Hepatic stellate cell (primary cell): ENCODE results near the gene TAS2R31.
"Not testable (repeated sequence)": the region's sequence is repeated elsewhere in the genome, so short reads cannot be mapped to it uniquely, and the experiment has no call there.

Source experiments
- DNase-seq: peaks from one replicate; pipeline ENCODE4 v3.0.0; 2011; ENCODE audit warnings: low spot score

The TAS2R31 gene, protein sequence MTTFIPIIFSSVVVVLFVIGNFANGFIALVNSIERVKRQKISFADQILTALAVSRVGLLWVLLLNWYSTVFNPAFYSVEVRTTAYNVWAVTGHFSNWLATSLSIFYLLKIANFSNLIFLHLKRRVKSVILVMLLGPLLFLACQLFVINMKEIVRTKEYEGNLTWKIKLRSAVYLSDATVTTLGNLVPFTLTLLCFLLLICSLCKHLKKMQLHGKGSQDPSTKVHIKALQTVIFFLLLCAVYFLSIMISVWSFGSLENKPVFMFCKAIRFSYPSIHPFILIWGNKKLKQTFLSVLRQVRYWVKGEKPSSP

DNA sequence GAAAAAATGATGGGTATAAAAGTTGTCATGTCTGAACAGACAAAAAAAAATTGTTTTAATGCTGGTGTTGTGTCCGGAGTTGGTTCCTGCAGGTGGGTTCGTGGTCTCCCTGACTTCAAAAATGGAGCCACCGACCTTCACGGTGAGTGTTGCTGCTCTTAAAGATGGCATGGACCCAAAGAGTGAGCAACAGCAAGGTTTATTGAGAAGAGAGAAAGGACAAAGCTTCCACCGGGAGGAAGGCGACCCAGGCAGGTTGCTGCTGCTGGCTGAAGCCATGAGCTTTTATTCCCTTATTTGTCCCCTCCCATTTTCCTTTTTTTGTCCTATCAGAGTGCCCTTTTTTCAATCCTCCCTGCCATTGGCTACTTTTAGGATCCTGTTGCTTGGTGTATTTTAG lies at the start of gene TAS2R31:
TAS2R31 (minus strand) TSS at position 101 of the 400 bp plus-strand sequence; CDS start at position 29, 72 bp downstream.
- no peak for DNase-seq

DNA sequence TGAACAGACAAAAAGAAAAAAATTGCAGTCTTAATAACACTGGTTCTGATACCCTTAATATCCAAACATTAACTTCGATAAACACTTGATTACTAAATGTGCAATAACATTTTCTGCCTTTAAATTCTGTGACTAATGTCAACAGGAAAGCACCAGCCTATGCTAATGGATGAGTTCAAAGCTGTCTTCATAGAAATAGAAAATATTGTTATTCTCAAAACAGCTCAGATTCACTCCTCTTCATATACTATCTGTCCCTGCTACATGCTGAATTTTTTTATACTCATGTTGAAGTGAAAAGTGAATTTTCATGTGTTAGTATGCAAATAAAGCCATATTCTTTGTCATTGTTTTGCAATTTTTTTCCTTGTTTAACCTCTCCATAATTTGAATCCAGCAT lies 47.0 kb upstream of the TAS2R31 start:
- DNase-seq, result no peak

DNA sequence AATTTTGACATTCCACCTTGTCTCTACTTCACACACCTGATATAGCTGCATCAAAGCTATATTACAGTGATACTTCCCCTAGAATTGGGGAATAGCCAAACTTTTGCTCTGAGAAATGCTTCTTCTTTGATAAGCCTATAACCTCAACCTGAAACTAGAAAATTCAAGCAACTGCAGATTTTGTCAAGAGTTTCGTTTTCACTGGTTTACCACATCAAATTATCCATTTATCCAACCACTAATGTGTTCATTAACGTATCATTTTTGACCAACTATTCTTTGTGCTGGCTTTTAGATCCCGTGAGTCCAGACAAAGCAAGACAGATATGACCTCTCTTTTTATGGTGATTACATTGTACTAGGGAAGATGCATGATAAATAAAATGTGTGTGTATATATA lies 44.4 kb upstream of the TAS2R31 start:
- no peak for DNase-seq

DNA sequence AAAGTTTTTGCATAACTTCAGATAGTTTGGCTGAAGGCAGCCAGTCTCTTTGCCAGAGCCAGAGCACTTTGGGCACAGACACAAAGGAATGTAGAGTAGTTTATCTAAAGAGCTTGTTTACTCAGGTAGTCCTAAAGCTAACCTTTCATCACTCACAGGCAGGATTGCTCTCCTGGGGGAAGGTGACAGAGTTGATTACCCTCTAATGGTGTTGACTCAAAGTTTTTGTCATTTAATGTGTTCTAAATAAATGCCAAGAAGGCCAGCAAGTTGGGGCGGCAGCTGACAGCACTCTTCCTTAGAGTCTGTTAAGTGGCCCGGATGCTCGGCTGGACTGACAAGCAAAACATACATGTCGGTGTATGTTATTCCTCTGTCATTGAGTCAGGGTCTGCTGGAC lies 40.2 kb upstream of the TAS2R31 start:
- no peak for DNase-seq

DNA sequence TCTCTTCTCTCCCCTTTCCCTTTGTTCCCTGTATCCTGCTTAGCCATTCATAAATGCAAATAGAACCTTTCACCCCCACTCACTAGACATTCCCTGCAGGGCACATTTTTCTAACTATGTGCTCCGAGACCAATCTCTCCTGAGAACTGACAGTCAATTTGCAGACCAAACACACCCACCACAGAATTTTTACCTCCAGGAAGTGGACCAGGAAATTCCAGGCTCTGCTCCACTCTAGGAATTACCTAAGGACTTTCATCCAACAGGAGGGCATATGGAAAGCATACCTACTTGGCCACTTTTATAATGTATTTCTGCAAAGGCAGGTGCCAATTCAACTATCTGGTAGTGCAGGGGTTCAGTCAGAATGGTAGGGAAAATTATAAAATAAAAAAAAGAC lies 39.8 kb upstream of the TAS2R31 start:
- DNase-seq, result no peak

DNA sequence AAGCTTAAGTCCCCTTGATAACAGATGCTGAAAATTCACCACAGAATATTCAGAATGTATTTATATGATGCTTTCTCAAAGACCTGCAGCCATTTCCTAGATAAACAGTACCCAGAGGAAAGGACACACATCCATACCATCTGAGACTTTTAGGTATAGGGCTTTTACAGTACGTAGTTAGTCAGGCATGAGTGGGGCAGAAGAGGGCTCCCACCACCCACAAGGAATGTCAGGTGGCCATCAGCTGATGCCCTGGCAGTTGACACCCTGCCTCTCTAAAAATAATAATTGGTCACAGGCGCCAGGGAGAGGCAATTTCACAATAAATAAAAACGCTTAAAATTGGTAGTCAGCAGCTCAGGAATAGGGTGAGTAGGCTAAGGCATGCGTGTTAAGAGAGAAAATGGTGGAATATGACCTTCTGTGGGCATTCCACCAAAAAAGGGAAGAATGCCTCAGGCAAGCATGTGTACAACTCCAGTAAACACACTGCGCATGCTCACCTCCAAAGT lies 38.7 kb upstream of the TAS2R31 start:
- no peak for DNase-seq

DNA sequence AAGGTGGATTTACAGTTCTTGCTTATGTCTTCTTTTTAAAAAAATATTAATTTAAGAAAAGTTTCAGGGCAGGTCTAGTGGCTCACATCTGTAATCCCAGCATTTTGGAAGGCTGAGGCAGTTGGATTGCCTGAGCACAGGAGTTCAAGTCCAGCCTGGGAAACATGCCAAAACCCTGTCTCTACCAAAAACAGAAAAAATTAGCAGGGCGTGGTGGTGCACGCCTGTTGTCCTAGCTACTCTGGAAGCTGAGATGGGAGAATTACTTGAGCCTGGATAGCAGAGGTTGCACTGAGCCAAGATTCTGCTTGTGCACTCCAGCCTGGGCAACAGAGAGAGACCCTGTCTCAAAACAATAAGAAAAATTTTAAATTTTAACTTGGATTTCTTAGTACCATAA lies 36.3 kb upstream of the TAS2R31 start:
- DNase-seq, result no peak

DNA sequence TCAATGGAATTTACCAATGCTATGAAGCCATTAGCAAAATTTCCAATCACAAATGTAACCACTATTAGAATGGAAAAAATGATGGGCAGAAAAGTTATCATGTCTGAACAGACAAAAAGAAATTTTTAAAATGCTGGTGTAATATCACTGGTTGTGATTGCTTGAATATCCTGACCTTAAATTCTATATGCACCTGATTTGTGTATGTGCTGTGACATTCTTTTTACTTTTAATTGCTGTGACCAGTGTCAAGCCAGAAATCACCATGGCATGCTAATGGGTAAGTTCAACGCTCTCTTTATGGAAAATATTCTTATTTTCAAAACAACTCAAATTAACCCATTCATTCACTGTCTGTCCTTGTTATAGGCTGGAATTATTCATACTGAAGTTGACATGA lies 31.0 kb upstream of the TAS2R31 start, which contains the start of gene TAS2R46:
TAS2R46 (minus strand) TSS at position 101 of the 400 bp plus-strand sequence; CDS start at position 101, 0 bp downstream.
- DNase-seq, result not testable (repeated sequence)

DNA sequence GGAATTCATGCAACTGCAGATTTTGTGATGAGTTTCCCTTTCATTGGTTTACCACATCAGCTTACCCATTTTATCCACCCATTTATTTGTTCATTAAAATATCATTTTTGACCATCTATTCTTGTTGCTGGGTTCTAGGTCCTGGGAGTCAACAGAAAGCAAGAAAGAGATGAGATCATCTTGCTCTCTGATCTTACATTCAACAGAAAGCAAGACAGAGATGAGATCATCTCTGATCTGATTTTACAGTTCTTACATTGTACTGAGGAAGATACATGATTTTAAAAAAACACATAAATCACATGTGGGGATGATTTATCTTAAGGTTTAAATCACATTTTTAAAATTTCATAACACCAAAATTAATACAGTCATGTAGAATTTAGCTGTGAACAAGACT lies 28.6 kb upstream of the TAS2R31 start:
- DNase-seq, result no peak

DNA sequence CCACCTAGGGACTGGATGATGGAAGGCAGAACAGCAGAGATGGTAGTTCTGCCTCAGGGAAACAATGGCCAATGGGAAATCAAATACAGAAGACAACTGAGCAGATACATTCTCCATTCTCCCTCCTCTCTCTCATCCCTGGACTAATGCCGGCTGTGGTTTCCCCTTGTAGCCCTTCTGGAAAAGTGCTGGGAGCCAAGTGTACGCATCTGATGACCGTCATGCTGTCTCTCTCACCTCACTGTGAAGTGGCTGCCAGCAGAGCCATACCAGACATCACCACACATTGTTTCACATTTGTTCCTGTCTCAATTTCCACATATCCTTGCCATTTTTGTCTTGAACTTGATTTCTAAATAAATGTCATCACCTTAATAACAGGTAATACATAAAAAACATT lies 27.8 kb upstream of the TAS2R31 start:
- DNase-seq, result no peak

DNA sequence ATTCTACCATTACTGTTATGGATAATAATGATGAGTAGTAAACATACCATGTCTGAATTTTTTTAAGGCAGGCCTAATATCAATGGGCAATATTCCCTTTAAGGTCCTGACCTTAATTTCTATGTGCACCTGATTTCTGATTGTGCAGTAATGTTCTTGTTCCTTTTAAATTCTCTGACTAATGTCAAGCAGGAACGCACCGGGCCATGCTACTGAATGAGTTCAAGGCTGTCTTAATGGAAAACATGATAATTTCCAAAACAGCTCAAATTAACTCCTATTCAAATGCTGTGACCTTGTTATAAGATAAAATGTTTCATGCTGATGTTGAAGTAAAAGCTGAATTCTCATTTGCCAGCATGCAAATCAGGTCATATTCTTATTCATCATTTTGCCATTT lies 24.1 kb upstream of the TAS2R31 start:
- no peak for DNase-seq

DNA sequence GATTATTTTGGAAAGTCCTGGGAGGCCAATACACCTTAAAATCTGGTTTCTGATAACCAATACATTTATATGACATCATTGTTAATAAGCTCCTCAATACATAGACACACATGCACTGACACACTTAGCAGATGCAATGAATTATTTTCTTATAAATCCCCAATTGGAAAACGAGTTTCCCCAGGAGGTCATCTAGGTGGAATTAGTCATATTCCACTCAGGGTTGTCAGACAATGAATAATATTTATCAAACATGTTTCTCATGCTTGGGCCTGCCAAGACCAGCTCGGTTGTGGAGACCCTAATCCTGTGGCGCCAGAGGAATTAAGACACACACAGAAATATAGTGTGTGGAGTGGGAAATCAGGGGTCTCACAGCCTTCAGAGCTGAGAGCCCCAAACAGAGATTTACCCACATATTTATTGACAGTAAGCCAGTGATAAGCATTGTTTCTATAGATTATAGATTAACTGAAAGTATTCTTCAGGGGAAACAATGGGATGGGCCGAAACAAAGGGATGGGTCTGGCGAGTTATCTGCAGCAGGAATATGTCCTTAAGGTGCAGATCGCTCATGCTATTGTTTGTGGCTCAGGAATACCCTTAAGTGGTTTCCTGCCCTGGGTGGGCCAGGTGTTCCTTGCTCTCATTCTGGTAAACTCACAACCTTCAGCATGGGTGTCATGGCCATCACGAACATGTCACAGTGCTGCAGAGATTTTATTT lies 18.8 kb upstream of the TAS2R31 start:
- not testable (repeated sequence) for DNase-seq

DNA sequence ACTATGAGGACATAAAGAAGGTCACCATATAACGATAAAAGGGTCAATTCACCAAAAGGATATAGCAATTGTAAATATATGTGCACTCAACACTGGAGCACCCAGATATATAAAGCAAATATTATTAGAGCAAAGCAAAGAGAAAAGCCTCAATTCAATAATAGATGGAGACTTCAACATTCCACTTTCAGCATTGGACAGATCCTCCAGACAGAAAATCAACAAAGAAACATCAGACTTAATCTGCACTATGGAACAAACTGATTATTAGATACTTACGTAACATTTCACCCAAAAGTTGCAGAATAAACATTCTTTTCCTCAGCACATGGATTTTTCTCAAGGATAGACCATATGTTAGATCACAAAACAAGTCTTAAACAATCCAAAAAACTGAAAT lies 10.2 kb upstream of the TAS2R31 start:
- not testable (repeated sequence) for DNase-seq

DNA sequence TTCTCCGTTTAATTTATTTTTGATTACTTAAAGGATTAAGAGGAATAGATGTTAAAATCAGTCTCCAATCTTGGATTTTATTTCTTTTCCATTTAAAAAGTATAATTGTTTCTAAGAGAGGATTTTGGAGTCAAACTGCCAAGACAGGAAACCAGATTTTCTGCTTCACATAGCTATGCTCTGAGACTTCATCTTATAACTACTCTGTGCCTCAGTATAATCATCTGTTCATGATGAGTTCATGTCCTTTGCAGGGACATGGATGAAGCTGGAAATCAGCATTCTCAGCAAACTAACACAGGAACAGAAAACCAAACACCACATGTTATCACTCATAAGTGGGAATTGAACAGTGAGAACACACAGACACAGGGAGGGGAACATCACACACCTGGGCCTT lies 9.0 kb upstream of the TAS2R31 start:
- no peak for DNase-seq

DNA sequence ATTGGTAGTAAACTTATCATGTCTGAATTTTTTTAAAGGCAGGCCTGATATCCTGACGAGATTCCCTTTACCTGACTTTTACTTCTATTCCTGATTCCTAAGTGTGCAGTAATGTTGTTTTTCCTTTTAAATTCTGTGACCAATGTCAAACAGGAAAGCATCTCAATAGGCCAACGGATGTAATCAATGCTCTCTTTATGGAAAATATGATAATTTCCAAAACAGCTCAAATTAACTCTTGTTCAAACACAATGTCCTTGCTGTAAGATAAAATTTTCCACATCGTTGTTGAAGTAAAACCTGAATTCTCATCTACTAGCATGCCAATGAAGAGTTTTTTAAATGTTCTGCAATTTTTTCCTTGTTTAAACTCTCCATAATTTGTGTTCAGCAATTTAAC lies 8.0 kb upstream of the TAS2R31 start:
- DNase-seq, result no peak

DNA sequence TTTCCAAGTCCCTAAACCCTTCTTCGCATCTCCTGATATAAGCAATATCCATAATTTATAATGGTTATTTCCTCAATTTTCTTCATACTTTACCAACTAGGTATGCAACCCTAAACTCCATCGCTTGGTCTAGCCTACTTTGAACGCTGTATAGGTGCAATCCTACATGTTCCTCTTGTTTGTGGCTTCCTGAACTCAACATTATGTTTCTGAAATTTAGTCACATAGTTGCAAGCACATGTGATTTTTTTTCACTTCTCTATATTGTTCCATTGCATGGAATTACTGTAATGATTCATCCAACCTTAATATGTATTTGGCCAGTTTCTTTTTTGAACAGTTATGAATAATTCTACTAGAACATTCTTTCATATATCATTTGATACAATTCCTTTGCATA lies 2.8 kb upstream of the TAS2R31 start:
- not testable (repeated sequence) for DNase-seq

DNA sequence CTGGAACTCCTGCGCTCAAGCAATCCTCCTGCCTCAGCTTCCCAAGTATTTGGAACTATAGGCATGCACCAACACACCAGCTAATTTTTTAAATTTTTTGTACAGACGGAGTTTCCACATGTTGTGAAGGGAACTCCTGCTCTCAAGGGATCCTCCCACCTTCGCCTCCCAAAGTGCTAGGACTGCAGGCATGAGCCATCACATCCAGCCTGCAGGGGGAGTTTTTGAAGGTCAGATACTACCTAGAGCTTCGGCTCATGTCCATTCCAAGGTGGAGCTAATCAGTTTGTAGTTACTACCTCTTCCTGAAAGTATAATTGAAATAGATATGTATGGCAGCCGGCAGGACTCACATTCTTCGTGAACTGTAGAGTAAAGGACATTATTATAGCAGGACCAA lies 5.1 kb downstream of the TAS2R31 start:
- DNase-seq, result no peak

DNA sequence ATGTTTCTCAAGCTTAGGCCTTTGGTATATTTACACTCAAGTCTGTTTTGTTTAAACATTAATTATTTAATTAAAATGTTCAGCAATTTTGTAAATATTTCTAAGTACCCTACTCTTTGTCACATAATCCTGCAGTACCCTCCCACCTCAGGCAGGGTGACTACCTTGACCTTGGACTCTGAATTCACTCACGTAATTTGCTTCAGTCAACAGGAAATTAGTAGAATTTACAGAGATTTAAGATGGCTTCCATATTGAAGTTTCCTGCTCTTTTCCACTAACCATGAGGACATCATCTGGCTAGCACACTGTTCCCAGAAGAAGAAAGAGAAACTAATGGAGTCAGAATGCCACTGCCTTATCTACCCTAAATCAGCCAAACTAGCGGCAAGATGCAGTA lies 7.8 kb downstream of the TAS2R31 start:
- DNase-seq, result no peak

DNA sequence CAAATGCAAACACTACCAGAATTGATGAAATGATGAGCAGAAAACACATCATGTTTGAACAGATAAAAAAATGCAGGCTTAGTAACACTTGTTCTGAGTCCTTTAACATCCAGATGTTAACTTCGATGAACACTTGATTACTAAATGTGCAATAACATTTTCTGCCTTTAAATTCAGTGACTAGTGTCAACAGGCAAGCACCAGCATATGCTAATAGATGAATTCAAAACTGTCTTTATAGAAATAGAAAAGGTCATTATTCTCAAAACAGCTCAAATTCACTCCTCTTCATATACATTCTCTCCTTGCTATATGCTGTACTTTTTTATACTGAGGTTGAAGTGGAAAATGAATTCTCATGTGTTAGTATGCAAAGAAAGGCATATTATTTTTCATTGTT lies 8.7 kb downstream of the TAS2R31 start, which contains the start of gene TAS2R19:
TAS2R19 (minus strand) TSS at position 101 of the 400 bp plus-strand sequence; CDS start at position 52, 49 bp downstream.
- DNase-seq, result no peak

DNA sequence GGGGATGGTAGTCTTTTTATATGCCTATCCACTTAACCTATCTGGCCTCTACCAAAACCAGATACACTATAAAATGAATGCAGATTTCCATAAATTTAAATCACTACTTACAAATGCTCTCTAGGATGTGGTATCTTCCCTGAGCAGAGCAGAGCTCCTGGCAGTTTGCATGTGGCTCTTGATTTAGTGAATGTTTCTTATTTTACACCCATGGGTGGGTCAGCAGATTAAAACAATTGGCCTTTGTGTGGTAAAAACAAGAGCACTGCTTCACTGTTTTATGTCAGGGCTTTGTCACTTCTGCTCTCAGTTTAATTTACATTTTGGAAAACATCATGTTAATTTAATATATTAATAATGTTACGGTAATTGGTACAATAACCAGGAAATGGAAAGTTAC lies 14.3 kb downstream of the TAS2R31 start:
- DNase-seq, result no peak

DNA sequence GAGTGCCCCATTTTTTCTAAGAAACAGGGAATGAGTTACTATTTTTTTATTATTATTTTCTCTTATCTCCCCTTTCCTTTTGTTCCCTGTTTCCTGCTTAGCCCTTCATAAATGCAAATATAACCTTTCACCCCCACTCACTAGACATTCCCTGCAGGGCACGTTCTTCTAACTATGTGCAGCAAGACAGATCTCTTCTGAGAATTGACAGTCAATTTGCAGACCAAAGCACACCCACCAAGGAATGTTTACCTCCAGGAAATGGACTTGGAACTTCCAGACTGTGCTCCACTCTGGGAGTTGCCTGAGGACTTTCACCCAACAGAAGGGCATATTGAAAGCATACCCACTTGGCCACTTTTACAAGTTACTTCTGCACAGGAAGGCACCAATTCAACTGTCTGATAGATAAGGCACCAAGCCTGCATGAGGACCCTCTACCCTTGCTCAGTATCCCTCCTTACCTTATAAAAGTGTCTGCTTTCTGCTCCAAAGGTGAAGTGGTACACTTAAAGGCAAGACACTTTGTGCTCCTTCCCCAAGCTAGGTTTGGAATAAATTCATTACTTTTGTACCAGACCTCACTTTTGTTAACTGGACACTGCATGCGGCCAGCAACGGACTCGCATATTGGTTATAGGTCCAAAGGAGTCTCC lies 15.3 kb downstream of the TAS2R31 start:
- DNase-seq, result no peak

DNA sequence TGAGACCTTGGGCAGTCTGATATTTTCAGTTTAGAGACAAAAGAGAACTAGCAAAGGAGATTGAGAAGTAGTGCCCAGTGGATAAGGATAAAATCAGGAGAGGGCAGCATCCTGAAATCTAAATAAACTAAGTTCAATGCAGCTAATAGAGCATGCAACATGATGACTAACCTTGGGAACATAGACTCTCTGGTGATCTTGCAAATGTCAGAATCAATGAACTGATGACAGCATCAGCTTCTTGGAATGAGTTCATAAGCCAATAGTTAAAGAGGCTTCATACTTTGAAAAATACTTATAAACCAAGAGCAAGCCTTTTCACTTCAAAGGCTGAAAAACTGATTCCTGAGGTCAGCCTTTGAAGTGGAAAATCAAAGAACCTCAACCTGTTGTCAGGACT lies 17.0 kb downstream of the TAS2R31 start:
- DNase-seq, result no peak

DNA sequence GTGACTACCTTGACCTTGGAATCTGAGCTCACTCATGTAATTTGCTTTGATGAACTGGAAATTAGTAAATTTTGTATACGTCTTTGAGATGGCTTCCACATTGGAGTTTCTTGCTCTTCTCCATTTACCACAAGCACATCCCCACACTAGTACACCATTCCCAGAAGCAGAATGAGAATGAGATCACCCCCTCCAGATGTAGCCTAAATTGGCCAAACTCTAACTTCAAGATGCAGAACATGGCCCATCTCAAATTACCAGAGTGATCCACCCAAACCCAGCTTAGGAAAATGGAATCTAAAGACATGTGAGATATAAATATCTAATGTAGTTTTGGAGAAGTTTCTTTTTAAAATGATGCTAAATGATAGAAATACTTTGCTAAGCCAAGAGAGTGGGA lies 23.6 kb downstream of the TAS2R31 start:
- DNase-seq, result no peak
